B cell (primary cell): ENCODE measurements around the gene NAT8.

Experiments
- EZH2 ChIP-seq: IDR thresholded peaks from 2 replicates; pipeline ENCODE4 v1.6.1; 2012; ENCODE audit warnings: borderline replicate concordance, low read depth, mild to moderate bottlenecking, moderate library complexity, low read length; ENCODE audit not compliant: insufficient read depth, poor library complexity, severe bottlenecking
- TF ChIP-seq, protein P1 (sequence below): fragments of 200-600 bp; IDR thresholded peaks from one replicate; pipeline ENCODE4 v1.8.0; 2022; ENCODE audit warnings: antibody characterized with exemption, mild to moderate bottlenecking

DNA sequence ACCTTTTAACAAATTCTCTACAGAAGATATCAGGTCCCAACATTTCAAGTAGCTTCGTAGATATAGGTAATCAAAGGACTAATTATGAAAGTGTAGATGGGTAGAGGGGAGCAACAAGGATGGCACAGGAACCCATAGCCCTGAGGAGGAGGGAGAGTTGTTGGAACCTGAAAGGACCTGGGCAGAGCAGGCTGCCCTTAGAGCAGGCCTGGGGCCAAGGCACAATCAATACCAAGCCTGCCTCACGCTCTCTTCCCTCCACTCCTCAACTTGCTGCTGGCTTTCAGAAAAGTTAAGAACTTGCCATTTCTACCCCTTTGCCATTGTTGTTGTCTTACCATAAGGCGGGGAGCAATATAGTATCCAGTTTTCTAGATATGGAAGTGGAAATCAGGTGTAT, 10.1 kb upstream of the NAT8 start:
- no peak for TF ChIP-seq EZH2
- TF ChIP-seq, protein P1, sequence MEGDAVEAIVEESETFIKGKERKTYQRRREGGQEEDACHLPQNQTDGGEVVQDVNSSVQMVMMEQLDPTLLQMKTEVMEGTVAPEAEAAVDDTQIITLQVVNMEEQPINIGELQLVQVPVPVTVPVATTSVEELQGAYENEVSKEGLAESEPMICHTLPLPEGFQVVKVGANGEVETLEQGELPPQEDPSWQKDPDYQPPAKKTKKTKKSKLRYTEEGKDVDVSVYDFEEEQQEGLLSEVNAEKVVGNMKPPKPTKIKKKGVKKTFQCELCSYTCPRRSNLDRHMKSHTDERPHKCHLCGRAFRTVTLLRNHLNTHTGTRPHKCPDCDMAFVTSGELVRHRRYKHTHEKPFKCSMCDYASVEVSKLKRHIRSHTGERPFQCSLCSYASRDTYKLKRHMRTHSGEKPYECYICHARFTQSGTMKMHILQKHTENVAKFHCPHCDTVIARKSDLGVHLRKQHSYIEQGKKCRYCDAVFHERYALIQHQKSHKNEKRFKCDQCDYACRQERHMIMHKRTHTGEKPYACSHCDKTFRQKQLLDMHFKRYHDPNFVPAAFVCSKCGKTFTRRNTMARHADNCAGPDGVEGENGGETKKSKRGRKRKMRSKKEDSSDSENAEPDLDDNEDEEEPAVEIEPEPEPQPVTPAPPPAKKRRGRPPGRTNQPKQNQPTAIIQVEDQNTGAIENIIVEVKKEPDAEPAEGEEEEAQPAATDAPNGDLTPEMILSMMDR: no peak
